ENCODE results near the gene TTC17.

DNA sequence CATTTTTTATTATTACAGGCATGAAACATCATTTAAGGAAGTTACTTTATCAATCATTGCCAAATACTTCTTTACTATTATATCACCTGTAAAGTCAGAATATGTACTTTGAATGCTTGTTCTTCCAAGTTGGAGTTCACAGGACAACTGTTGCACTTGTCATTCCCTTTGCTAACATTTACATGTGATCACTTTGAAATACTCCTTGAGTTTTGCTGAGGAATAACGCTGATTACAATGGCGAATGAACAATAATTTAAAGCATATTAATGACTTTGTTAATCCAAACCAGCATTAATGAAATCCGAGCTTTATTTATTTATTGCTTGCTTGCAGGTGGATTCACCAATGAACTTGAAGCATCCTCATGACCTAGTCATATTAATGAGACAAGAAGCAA, 20.2 kb downstream of the TTC17 start:
- TF ChIP-seq POLR2AphosphoS5 (IDR thresholded peaks at IDR 0.05; ENCODE audit: low read depth, low read length): no peak
- TF ChIP-seq TAF1 (IDR thresholded peaks at IDR 0.05; ENCODE audit: borderline replicate concordance, insufficient read depth, low read length): no peak

Data from PFSK-1 (cell line).